Measurements from ENCODE around the gene TGM1.

DNA sequence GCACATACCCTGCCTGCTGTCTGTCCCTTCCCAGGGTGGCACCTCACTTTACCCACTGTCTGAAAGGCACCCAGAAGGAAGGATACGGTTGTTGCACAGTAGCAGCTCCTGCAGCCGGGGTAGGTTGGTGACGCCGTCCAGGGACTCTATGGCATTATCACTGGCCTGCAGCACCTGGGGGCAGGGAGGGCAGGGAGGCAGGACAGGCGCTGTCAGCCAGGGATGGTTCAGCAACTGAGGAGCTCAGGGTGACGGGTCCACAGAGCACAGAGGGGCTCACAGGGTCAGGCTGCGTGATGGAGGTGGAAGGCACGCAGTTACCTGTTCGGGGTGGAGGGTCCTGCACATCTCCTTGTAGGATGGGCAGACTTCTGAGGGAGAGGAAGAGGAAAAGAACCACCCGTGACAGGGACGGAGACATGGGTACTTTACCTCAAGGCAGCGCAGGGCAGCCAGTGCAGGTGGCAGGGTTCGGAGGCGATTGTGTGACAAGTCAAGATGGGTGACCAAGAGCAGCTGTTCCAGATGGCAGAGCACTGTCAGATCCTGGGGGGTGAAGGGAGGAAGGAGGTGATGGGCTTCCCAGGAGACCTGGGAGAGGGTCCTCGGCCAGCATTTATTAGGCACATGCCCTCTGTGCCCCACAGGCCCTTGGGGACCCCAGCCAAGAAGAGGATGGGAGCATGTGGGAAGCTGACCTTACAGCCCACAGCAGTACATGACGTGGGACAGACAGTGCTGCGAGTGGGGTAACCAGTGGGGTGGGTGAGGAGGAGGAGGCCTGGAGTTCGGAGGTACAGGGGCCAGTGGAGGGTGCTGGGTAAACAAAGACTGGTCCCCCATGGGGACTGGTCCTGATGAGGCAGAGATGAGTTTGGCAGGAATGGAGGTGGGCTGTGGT is 3.6 kb upstream of the TGM1 start:
- TF ChIP-seq, protein P1, sequence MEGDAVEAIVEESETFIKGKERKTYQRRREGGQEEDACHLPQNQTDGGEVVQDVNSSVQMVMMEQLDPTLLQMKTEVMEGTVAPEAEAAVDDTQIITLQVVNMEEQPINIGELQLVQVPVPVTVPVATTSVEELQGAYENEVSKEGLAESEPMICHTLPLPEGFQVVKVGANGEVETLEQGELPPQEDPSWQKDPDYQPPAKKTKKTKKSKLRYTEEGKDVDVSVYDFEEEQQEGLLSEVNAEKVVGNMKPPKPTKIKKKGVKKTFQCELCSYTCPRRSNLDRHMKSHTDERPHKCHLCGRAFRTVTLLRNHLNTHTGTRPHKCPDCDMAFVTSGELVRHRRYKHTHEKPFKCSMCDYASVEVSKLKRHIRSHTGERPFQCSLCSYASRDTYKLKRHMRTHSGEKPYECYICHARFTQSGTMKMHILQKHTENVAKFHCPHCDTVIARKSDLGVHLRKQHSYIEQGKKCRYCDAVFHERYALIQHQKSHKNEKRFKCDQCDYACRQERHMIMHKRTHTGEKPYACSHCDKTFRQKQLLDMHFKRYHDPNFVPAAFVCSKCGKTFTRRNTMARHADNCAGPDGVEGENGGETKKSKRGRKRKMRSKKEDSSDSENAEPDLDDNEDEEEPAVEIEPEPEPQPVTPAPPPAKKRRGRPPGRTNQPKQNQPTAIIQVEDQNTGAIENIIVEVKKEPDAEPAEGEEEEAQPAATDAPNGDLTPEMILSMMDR (IDR thresholded peaks at IDR 0.05), result no peak
- no peak for TF ChIP-seq EP300 (IDR thresholded peaks at IDR 0.05)
